Activated T-helper 1 cell treated with anti-CD3 and anti-CD28 coated beads, Interleukin-2, amount 50 U/mL, for 16 hours (primary cell): Measurements from ENCODE around the gene ZNF276.
A peak's percentile ranks its signal among the peaks of the same experiment; 100 is the strongest.

Source experiments
- DNase-seq, 2 donors: peaks; one replicate each; pipeline ENCODE4 v3.0.0-alpha.2; 2020; ENCODE audit warnings: low read depth in 1 of 2, low spot score in 1 of 2

Gene ZNF276

GRCh38 chr16:89711601-89712273 is 9.6 kb upstream of the ZNF276 start:
- DNase-seq = peak; percentile 25 to 64

GRCh38 chr16:89712274-89712781 is 9.0 kb upstream of the ZNF276 start:
- DNase-seq = no peak

DNA sequence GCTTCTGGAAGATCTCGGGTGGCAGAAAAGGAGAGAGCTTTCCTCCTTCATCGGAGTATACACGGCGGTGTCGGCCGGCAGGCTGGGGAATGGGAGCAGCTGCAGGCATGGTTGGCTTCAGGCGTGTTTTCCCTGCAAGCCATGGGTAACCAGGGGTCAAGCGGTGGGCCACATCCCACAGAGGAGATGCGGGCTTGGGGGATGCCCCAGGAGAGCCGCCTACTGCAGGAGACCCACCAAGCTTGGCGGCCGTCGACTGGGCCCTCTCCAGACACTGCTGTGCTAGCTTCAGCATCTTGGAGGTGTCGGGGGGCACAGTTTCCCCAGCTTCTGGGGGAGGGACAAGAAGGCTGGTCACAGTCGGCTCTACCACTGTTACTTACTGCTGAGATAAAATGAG is 4.8 kb upstream of the ZNF276 start:
- DNase-seq = no peak

- no peak for DNase-seq
These were observed 4.2 kb upstream of the ZNF276 start for GRCh38 chr16:89716916-89717687.

DNA sequence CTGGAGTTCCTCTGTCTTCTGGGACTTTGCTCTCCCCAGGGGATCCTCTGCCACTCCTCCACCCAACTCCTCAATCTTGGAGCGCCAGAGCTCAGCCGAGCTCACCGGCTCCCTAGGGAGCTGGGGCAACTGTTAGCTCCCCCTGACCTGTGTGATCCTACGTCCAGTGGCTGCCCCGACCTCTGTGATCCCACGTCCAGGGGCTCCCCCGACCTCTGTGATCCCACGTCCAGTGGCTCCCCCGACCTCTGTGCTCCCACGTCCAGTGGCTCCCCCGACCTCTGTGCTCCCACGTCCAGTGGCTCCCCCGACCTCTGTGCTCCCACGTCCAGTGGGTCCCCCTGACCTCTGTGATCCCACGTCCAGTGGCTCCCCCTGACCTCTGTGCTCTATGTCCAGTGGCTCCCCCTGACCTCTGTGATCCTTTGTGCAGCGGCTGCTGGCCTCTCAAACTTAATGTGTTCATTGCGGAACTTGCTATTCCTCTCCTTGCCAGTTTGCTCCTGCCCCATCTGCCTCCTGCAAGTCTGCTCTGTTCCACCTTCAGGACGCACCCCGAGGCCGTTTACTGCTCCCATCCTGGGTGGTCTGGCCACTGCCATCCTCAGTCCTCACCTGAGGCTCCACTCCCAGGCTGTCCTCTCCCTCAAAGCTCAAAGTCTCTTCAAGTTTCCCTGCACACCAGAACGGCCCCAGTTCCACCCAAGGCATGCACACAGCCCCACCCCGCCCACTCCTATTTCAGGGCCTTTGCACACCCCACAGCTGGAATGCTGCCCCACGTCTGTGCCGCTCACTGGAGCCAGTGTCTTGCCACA is 3.4 kb upstream of the ZNF276 start:
- no peak for DNase-seq

- no peak for DNase-seq
These were observed 855 bp upstream of the ZNF276 start for GRCh38 chr16:89720551-89720812.

DNA sequence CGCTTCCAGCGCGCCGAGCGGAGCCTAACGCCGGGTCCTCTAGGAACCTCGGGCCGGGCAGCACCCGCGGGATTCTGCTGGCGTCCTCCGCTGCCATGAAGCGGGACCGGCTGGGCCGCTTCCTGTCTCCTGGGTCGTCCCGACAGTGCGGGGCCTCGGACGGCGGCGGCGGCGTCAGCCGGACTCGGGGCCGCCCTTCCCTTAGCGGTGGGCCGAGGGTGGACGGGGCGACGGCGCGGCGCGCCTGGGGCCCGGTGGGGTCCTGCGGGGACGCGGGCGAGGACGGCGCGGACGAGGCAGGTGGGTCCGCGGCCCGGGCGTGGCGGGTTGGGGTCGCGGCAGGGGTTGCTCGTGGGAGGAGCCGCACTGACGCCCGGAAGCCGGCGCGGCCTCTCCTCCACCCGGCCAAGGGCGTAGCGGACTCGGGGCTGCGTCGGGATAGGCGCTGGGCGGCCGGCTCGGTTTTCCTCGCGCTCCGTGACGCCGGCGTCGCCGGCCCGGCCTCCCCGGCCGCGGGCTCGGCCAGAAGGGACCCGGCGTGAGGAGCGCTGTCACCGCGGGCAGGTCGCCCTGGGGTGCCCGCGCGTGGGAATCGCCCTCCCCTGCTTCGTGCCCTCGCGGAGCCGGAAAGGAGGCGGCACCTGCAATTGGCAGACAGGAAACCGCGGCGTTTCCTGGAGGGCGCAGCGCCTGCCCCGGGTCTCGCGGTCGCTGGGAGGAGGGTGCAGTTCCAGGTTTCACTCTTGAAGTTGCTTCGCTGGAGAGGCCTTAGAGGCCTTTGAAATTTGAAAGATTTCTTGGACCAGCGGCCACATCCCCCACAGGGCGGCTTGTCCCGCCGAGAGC is 432 bp downstream of the ZNF276 start:
- peak; percentile 79 to 85 for DNase-seq

GRCh38 chr16:89722392-89723278 is 1.3 kb downstream of the ZNF276 start:
- DNase-seq = peak; percentile 42 to 66

DNA sequence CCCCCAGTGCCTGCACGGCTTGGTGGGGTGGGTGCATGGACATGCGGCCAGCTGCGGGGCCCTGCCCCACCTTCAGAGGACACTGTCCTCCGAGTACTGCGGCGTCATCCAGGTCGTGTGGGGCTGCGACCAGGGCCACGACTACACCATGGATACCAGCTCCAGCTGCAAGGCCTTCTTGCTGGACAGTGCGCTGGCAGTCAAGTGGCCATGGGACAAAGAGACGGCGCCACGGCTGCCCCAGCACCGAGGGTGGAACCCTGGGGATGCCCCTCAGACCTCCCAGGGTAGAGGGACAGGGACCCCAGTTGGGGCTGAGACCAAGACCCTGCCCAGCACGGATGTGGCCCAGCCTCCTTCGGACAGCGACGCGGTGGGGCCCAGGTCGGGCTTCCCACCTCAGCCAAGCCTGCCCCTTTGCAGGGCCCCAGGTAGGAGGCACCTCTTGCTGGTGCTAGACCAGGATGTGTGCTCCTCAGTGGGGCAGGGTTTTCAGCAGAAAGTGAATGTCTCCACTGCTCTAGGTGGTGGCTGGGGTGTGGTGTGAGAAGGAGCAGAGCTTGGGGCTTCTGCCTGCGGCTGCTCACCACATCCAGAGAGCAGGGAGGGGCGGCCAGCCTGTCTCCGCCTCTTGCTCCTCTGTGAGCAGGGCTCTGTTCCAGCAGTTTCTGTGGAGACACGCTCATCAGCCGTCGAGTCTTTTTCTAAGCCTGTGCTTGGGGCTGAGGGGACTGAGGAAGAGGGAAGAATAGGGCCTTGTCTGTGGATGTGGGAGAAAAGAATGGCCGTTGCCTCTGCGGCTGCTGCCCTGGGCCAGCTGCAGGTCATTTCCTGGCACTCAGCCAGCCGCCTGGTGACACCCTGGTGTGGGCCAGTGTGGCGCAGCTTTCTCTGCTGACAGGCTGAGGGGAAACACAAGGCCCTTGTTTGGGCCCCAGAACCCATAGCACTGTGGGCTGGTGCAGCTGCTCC is 2.2 kb downstream of the ZNF276 start:
- DNase-seq = peak; percentile 55 to 69

DNA sequence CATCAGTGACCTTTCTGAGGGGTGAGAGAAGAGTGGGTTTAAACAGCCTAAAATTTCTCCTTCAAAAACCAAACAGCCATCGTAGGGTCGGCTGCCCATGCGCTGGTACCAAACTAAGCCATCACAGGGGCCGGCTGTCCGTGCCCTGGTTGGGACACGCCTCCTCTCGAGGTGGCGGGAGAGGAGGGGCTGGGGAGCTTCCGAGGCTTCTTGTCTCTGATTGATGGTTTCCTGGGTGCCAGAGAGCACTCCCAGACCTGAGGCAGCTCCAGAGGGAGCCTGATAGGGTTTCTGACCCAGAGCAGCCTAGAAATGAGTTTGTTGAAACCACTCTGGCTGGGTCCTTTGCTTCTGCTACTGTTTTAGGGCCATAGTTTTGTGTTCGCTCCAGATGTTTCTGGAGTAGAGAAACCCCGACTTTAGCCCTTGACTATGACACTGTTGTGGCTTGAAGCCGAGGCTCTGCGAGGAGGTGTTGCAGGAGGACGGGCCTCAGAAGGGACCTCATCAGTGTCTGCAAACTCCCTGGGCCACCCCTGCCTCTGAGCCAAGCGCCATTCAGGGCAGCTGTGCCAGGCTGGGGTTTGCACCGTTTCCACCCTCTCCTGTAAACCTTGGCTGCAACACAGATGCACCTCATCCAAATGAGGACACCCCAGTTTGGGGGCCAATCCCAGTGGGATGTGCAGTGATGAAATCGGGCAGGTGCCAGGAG is 6.2 kb downstream of the ZNF276 start:
- DNase-seq = no peak

DNA sequence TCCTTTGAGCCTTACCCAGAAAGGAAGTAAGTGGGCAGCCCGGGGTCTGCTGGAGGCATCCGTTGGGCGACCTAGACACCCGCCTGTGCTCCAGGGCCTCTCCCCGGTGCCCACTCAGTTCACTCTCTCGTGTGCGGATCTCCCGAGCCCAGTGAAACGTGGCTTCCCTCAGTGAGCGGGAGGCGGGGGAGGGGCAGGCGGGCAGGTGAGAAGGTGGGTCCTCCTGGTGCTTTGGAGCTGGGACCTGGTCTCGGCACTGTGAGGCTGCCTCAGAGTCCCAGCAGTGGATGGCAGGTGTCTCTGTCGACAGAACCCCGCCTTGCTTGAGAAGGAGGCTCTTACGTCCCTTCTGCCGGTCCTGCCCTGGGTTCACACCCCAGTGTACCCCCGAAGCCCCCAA is 8.0 kb downstream of the ZNF276 start:
- DNase-seq = no peak

GRCh38 chr16:89729863-89730593 is 8.7 kb downstream of the ZNF276 start:
- no peak for DNase-seq

DNA sequence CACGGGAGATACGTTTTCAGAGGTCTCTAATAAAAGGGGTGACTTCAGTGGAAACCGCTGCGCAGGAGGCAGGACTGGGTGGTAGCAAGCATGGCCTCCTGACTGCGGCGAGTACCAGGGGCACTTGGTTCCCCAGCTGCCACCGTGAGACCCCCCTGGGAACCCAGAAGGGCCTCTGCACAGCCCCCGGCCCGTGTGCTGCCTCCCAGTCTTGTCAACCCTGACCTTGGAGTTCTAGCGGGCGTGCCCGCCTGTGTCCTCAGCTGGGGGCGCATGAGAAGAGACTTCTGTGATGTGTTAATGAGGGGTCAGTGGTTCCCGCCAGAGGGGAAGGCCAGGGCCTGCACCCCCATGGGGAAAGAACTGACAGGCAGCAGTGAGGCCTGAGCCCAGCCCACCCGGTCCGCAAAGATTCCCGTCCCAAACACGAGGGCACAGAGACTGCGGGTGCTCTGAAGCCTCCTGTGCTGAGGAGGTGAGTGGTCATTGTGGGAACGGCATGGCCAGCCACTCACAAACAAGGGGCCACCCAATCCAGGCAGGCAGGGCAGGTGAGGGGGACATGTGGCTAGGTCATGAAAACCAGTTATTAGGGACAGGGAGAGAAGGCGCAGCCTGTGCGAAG is 9.4 kb downstream of the ZNF276 start:
- no peak for DNase-seq

DNA sequence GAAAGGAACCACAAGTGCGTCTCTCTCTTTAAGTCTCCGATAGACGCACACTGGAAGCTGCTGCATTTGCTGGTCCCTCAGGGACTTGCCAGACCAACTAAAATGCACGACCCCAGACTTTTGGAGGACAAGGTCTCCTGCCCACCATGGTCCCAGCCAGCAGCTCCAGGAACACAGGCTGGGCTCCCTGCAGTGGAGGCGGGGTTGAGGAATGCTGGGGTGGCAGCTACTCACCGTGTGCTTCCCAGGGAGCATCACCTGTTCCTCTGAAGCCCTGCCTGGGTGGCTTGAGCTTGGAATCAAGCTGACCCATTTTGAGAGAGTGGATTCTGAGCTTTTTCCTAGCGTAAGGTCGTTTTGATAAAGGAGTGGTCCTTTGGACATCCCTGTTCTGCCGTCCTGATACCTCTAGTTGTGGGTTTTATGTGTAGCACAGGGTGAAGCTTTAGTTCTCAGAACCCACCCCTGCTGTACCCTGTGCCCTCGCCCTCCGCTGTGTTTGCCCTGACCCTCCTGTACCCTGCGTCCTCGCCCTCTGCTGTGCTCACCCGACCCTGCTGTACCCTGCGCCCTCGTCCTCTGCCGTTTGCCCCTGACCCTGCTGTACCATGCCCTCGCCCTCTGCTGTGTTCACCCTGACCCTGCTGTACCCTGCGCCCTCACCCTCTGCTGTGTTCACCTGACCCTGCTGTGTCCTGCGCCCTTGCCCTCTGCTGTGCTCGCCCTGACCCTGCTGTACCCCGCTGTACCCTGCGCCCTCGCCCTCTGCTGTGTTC is 11.0 kb downstream of the ZNF276 start:
- DNase-seq = no peak

DNA sequence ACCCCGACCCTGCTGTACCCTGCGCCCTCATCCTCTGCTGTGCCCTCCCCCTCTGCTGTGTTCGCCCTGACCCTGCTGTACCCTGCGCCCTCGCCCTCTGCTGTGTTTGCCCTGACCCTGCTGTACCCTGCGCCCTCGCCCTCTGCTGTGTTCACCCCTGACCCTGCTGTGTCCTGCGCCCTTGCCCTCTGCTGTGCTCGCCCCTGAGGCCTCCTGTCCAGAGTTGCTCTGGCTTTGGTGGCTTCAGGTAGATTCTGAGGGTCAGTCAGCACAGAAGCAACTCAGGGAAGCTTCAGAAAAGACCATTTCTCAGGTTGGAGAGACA is 11.5 kb downstream of the ZNF276 start:
- no peak for DNase-seq

DNA sequence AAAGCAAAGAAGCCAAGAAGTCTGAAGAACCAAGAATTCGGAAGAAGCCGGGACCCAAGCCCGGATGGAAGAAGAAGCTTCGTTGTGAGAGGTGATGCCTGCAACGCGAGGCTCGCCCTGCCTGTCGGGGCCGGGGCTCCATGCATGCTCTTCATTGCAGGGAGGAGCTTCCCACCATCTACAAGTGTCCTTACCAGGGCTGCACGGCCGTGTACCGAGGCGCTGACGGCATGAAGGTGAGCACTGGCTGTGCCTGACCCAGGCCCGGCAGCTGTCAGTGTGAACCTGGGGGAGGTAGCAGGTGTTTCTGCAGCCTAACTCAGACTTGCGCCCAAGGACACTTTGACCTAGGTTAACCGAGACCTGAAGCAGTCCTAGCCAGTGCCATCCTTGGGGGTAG is 12.0 kb downstream of the ZNF276 start:
- no peak for DNase-seq

- DNase-seq = no peak
These were observed 12.5 kb downstream of the ZNF276 start for GRCh38 chr16:89733792-89734191.
